ENCODE data around the gene ZMIZ1.

ZMIZ1 gene

GRCh38 chr10:79067241-79068202 lies 1.2 kb upstream of the ZMIZ1 start:
- no peak for FAIRE-seq

- FAIRE-seq = no peak
Measured at GRCh38 chr10:79068203-79068561, 584 bp upstream of the ZMIZ1 start.

- no peak for FAIRE-seq
Measured at GRCh38 chr10:79069325-79070080, 737 bp downstream of the ZMIZ1 start.

GRCh38 chr10:79070081-79070605 lies 1.4 kb downstream of the ZMIZ1 start:
- no peak for FAIRE-seq

- FAIRE-seq = no peak
Measured at GRCh38 chr10:79070606-79071395, 2.0 kb downstream of the ZMIZ1 start.

- FAIRE-seq = no peak
Measured at GRCh38 chr10:79071396-79071923, 2.7 kb downstream of the ZMIZ1 start.

GRCh38 chr10:79072041-79072441 lies 3.3 kb downstream of the ZMIZ1 start:
- FAIRE-seq = no peak

- FAIRE-seq = no peak
Measured at GRCh38 chr10:79072994-79073645, 4.4 kb downstream of the ZMIZ1 start.

- FAIRE-seq = no peak
Measured at GRCh38 chr10:79073784-79074432, 5.1 kb downstream of the ZMIZ1 start.

- no peak for FAIRE-seq
Measured at GRCh38 chr10:79074732-79075131, 6.0 kb downstream of the ZMIZ1 start.

GRCh38 chr10:79075418-79075817 lies 6.7 kb downstream of the ZMIZ1 start:
- FAIRE-seq = no peak

GRCh38 chr10:79077488-79078173 lies 8.9 kb downstream of the ZMIZ1 start:
- no peak for FAIRE-seq

- no peak for FAIRE-seq
Measured at GRCh38 chr10:79078367-79079053, 9.7 kb downstream of the ZMIZ1 start.

- FAIRE-seq = no peak
Measured at GRCh38 chr10:79079054-79079397, 10.3 kb downstream of the ZMIZ1 start.

GRCh38 chr10:79079490-79080355 lies 11.0 kb downstream of the ZMIZ1 start:
- no peak for FAIRE-seq

- no peak for FAIRE-seq
Measured at GRCh38 chr10:79081353-79082034, 12.7 kb downstream of the ZMIZ1 start.

- no peak for FAIRE-seq
Measured at GRCh38 chr10:79082035-79082373, 13.2 kb downstream of the ZMIZ1 start.

Measured in endometrium (tissue), 2 donors.